HepG2 (cell line): ENCODE measurements around the gene PLSCR1. TPM values are rescaled to one million over a fixed set of nuclear protein-coding genes. Genes with fewer than 3 reads are reported as not detected.

ENCODE experiments used
- ATAC-seq: fragments of 200-7000 bp; cut with Tn5 transposase; 3 replicates; pipeline ENCODE4 v1.9.1; 2020; ENCODE audit warnings: mild to moderate bottlenecking, moderate library complexity
- BruUV-seq: library from RNA; stranded (reverse); fragments of 400-500 nt; replicated peaks from 2 replicates; lab custom pipeline; 2021; lab: Mats Ljungman, UMichigan
- CTCF ChIA-PET: fragments of 300-600 bp; formaldehyde crosslinking; extraction: SDS; loops from one replicate; lab custom pipeline; 2021; ENCODE audit warnings: low total read pairs, inconsistent platforms, low intra/inter-chr PET ratio; lab: Yijun Ruan, JAX
- POLR2A ChIA-PET: fragments of 350-600 bp; sonication (Branson Sonifier 250); formaldehyde crosslinking; loops from one replicate; lab custom pipeline; 2020; ENCODE audit warnings: antibody characterized with exemption, inconsistent platforms; lab: Yijun Ruan, JAX
- DNase-seq: peaks from one replicate; pipeline ENCODE4 v3.0.0-alpha.2; 2015; ENCODE audit warnings: low spot score
- FAIRE-seq: peaks from 3 replicates; lab custom pipeline; 2011; peaks lifted over from hg19 to GRCh38; lab: Jason Lieb, UNC
- H2AFZ ChIP-seq: one replicate; pipeline ENCODE4 v1.6.1; 2011; ENCODE audit warnings: low read length, inconsistent platforms
- H3K27ac ChIP-seq: fragments of 300-600 bp; 3 replicates; pipeline ENCODE4 v1.8.0; 2011; ENCODE audit warnings: mixed run types, mild to moderate bottlenecking, mixed read lengths, low read length, inconsistent platforms; ENCODE audit not compliant: insufficient read depth; ENCODE audit errors: extremely low read length
- H3K27me3 ChIP-seq, 2 experiments: fragments of 200-600 bp in 1 of 2; 2 replicates in 1 of 2; 3 replicates in 1 of 2; pipeline versions ENCODE4 v1.6.0 to v1.8.0; 2011; ENCODE audit warnings: low read length in 2 of 2, mild to moderate bottlenecking in 2 of 2, moderate library complexity in 2 of 2, inconsistent platforms in 1 of 2; ENCODE audit not compliant: insufficient read depth in 2 of 2, control insufficient read depth in 1 of 2
- H3K36me3 ChIP-seq, 2 experiments: fragments of 200-600 bp in 1 of 2; replicated peaks in 1 of 2; 2 replicates in 1 of 2; 3 replicates in 1 of 2; pipeline versions ENCODE4 v1.5.1 to v1.8.0; 2011; ENCODE audit warnings: low read length in 2 of 2, inconsistent platforms in 1 of 2; ENCODE audit not compliant: insufficient read depth in 2 of 2, control insufficient read depth in 1 of 2
- H3K4me1 ChIP-seq: 2 replicates; pipeline ENCODE4 v1.5.1; 2012; ENCODE audit warnings: low read length, inconsistent platforms; ENCODE audit not compliant: insufficient read depth
- H3K4me2 ChIP-seq: 2 replicates; pipeline ENCODE4 v1.6.0; 2011; ENCODE audit warnings: low read depth, low read length, inconsistent platforms
- H3K4me3 ChIP-seq, 3 experiments: fragments of 200-600 bp in 1 of 3; sonication (generic), shearing (Covaris generic) in 1 of 3; replicated peaks in 1 of 3; 2 replicates each; pipeline ENCODE4 v1.5.1; 2011 to 2016; ENCODE audit warnings: low read length in 3 of 3, inconsistent platforms in 2 of 3, low read depth in 2 of 3, mild to moderate bottlenecking in 2 of 3, control low read depth in 1 of 3, mixed read lengths in 1 of 3; ENCODE audit not compliant: insufficient read depth in 1 of 3
- H3K79me2 ChIP-seq: one replicate; pipeline ENCODE4 v1.6.1; 2011; ENCODE audit warnings: low read length, inconsistent platforms; ENCODE audit not compliant: insufficient read depth
- H3K9ac ChIP-seq: 2 replicates; pipeline ENCODE4 v1.6.0; 2011; ENCODE audit warnings: mild to moderate bottlenecking, low read depth, low read length, inconsistent platforms; ENCODE audit not compliant: insufficient read depth
- H3K9me3 ChIP-seq: 2 replicates; pipeline ENCODE4 v1.5.1; 2012; ENCODE audit warnings: mild to moderate bottlenecking, low read length
- H4K20me1 ChIP-seq: 2 replicates; pipeline ENCODE4 v1.6.0; 2011; ENCODE audit warnings: inconsistent platforms, mild to moderate bottlenecking, low read length, moderate library complexity; ENCODE audit not compliant: insufficient read depth
- CC2D1A ChIP-seq: sonication (generic); formaldehyde crosslinking; IDR thresholded peaks from 2 replicates; pipeline ENCODE4 v1.8.1; 2023; ENCODE audit warnings: mild to moderate bottlenecking, missing genetic modification reagents
- KLF12 ChIP-seq: sonication (generic); formaldehyde crosslinking; IDR thresholded peaks from 2 replicates; pipeline ENCODE4 v1.4.0; 2020; ENCODE audit warnings: missing genetic modification reagents, borderline replicate concordance
- LRRFIP1 ChIP-seq: sonication (generic); formaldehyde crosslinking; conservative IDR thresholded peaks from 2 replicates; pipeline ENCODE4 v1.4.0; 2020; ENCODE audit warnings: missing genetic modification reagents
- NCOR1 ChIP-seq: fragments of 200-600 bp; sonication (generic); IDR thresholded peaks from 2 replicates; pipeline ENCODE4 v1.7.0; 2017; ENCODE audit warnings: antibody characterized with exemption, low read length, borderline replicate concordance
- PRPF4 ChIP-seq: fragments of 200-400 bp; formaldehyde crosslinking; IDR thresholded peaks from 2 replicates; pipeline ENCODE4 v1.6.1; 2016; ENCODE audit warnings: low read length, low read depth; ENCODE audit not compliant: poor library complexity, severe bottlenecking
- THAP9 ChIP-seq: sonication (generic); formaldehyde crosslinking; IDR thresholded peaks from 2 replicates; pipeline ENCODE4; 2020; ENCODE audit warnings: missing genetic modification reagents, mild to moderate bottlenecking, borderline replicate concordance
- ZHX1 ChIP-seq: sonication (generic); formaldehyde crosslinking; IDR thresholded peaks from 2 replicates; pipeline ENCODE4 v1.8.1; 2022; ENCODE audit warnings: low read depth, mild to moderate bottlenecking, missing genetic modification reagents
- ZNF562 ChIP-seq: sonication (generic); formaldehyde crosslinking; IDR thresholded peaks from 2 replicates; pipeline ENCODE4 v1.8.0; 2022; ENCODE audit warnings: missing genetic modification reagents, borderline replicate concordance
- ZNF790 ChIP-seq: sonication (generic); formaldehyde crosslinking; IDR thresholded peaks from 2 replicates; pipeline ENCODE4 v1.8.0; 2022; ENCODE audit warnings: missing genetic modification reagents, mild to moderate bottlenecking, borderline replicate concordance
- WGBS: methylation state at CpG from one replicate; pipeline ENCODE4 v1.1.6; 2017; ENCODE audit warnings: low lambda C conversion rate; 5-methylcytosine and 5-hydroxymethylcytosine counted together
- in situ Hi-C: cut with HindIII; loops from 2 replicates; pipeline ENCODE4 v1.10.0; 2017; ENCODE audit warnings: low pct_unique_long_range_greater_than_20kb; ENCODE audit not compliant: extremely low pct_ligation_motif_present
- intact Hi-C: fragments of 100-400 bp; cut with micrococcal nuclease; formaldehyde crosslinking; loops from one replicate; pipeline ENCODE4 v1.10.0; 2022; ENCODE audit not compliant: unreplicated experiment
- polyA plus RNA-seq, 8 experiments: library from polyadenylated mRNA; depleted of rRNA in 3 of 8; stranded (reverse) in 7 of 8; unstranded in 1 of 8; fragments of >200 nt; fragmentation: Illumina TruSeq in 4 of 8; extraction: Trizol in 4 of 8; gene quantifications; 2 replicates each; pipeline versions ENCODE4 v1.2.1 to v1.2.3, GENCODE V29; 2011 to 2016; ENCODE audit warnings: low read depth in 4 of 8, missing spikeins in 1 of 8, mixed read lengths in 1 of 8; ENCODE audit not compliant: insufficient read depth in 1 of 8
- total RNA-seq, 5 experiments: library from RNA; depleted of rRNA; stranded (reverse); fragments of >200 nt; fragmentation: Illumina TruSeq; extraction: Trizol; gene quantifications; 2 replicates each; pipeline ENCODE4 v1.2.3, GENCODE V29; 2016; ENCODE audit warnings: low read depth in 1 of 5

The PLSCR1 gene
- total and polyA plus RNA-seq, 2 of the 13 experiments (the other 11 are each of a cell fraction or from before 2014, with no cell fraction given): 33.8 to 34.1 TPM

GRCh38 chr3:146566138-146566537 is 21.7 kb upstream of the PLSCR1 start (continued):
- TF ChIP-seq ZHX1 (CRISPR knock-in tag): no peak
- no peak for TF ChIP-seq LRRFIP1
- TF ChIP-seq ZNF562 (CRISPR knock-in tag): no peak

- TF ChIP-seq THAP9: no peak
- TF ChIP-seq PRPF4: no peak
- TF ChIP-seq KLF12 (CRISPR knock-in tag): no peak
- no peak for TF ChIP-seq CC2D1A (CRISPR knock-in tag)
- no peak for TF ChIP-seq ZNF790 (CRISPR knock-in tag)
- TF ChIP-seq NCOR1: no peak
- TF ChIP-seq, all 625 proteins: peak for 0
- BruUV-seq: no TSS peak
- ChIA-PET CTCF (no interaction called here), POLR2A (no interaction called here)
- Histone ChIP-seq H3K27me3 (no peaks in the 10 kb centered on the region; a peak in 1 of 5 replicates), H3K36me3 (no peaks in the 10 kb centered on the region), H3K9me3 (no peaks in the 10 kb centered on the region), H2AFZ (no peak overlapping the region), H3K4me3 (no peak overlapping the region), H3K4me2 (no peak overlapping the region), H3K4me1 (no peaks in the 10 kb centered on the region), H4K20me1 (no peaks in the 10 kb centered on the region), H3K27ac (no peak overlapping the region), H3K79me2 (no peaks in the 10 kb centered on the region), H3K9ac (no peak overlapping the region)
- ATAC-seq (no peak), DNase-seq (no peak), FAIRE-seq (no peak)
- 10% methylated on average over 1 of the region's 1 CpG for WGBS
- in situ Hi-C loops (no loop called here), intact Hi-C loops (no loop called here)
These were observed 17.5 kb upstream of the PLSCR1 start for GRCh38 chr3:146561879-146562278.
